K562 (cell line): ENCODE measurements around the gene CAPN5. TPM values are rescaled to one million over a fixed set of nuclear protein-coding genes. Genes with fewer than 3 reads are reported as not detected.

Experiments
- ATAC-seq: fragments of 200-7000 bp; cut with Tn5 transposase; 3 replicates; pipeline ENCODE4 v1.9.1; 2020; ENCODE audit warnings: moderate library complexity
- BruUV-seq: library from RNA; stranded (reverse); fragments of 400-500 nt; replicated peaks from 2 replicates; lab custom pipeline; 2021; lab: Mats Ljungman, UMichigan
- CTCF ChIA-PET: fragments of 300-600 bp; formaldehyde crosslinking; extraction: SDS; loops from one replicate; lab custom pipeline; 2021; ENCODE audit warnings: low intra/inter-chr PET ratio; lab: Yijun Ruan, JAX
- POLR2A ChIA-PET: fragments of 300-600, 350-650 bp; sonication (Branson Sonifier 250); formaldehyde crosslinking; extraction: SDS; loops from one replicate; lab custom pipeline; 2021; ENCODE audit warnings: antibody characterized with exemption, inconsistent platforms; lab: Yijun Ruan, JAX
- DNase-seq, 4 experiments: peaks; one replicate each; pipeline versions ENCODE4 v3.0.0 to v3.0.0-alpha.2; 2011 to 2018; ENCODE audit warnings: low spot score in 3 of 4, mixed read lengths in 3 of 4; ENCODE audit errors: extremely low read depth in 1 of 4
- FAIRE-seq: peaks from 2 replicates; lab custom pipeline; 2011; peaks lifted over from hg19 to GRCh38; lab: Jason Lieb, UNC
- H2AFZ ChIP-seq: 2 replicates; pipeline ENCODE4 v1.6.0; 2011; ENCODE audit warnings: low read depth, low read length, control low read depth, inconsistent platforms
- H3K27ac ChIP-seq: fragments of 200-600 bp; 3 replicates; pipeline ENCODE4 v1.8.0; 2011; ENCODE audit warnings: low read depth, mild to moderate bottlenecking, control low read depth, inconsistent platforms, low read length, moderate library complexity, mixed read lengths; ENCODE audit errors: extremely low read depth
- H3K27me3 ChIP-seq, 2 experiments: fragments of 300-600 bp in 1 of 2; 2 replicates in 1 of 2; 3 replicates in 1 of 2; pipeline versions ENCODE4 v1.6.0 to v1.8.0; 2011; ENCODE audit warnings: inconsistent platforms in 2 of 2, low read length in 2 of 2, mild to moderate bottlenecking in 1 of 2, mixed read lengths in 1 of 2, moderate library complexity in 1 of 2; ENCODE audit not compliant: control insufficient read depth in 2 of 2, insufficient read depth in 2 of 2
- H3K36me3 ChIP-seq: fragments of 300-600 bp; 3 replicates; pipeline ENCODE4 v1.8.0; 2011; ENCODE audit warnings: mild to moderate bottlenecking, low read length, inconsistent platforms; ENCODE audit not compliant: control insufficient read depth, insufficient read depth
- H3K4me1 ChIP-seq, 2 experiments: fragments of 200-600 bp in 1 of 2; replicated peaks in 1 of 2; 2 replicates in 1 of 2; 3 replicates in 1 of 2; pipeline versions ENCODE4 v1.5.1 to v1.8.0; 2011; ENCODE audit warnings: inconsistent platforms in 2 of 2, low read length in 2 of 2, mild to moderate bottlenecking in 1 of 2, mixed read lengths in 1 of 2, moderate library complexity in 1 of 2; ENCODE audit not compliant: control insufficient read depth in 2 of 2, insufficient read depth in 2 of 2
- H3K4me2 ChIP-seq: 2 replicates; pipeline ENCODE4 v1.6.1; 2011; ENCODE audit warnings: low read length, control low read depth, inconsistent platforms, mixed read lengths; ENCODE audit not compliant: insufficient read depth
- H3K4me3 ChIP-seq: fragments of 200-600 bp; sonication (generic), shearing (Covaris generic); 2 replicates; pipeline ENCODE4 v1.5.1; 2016; ENCODE audit warnings: control low read depth, inconsistent platforms
- H3K79me2 ChIP-seq: fragments of 200-600 bp; 3 replicates; pipeline ENCODE4 v1.8.0; 2011; ENCODE audit warnings: low read length, inconsistent platforms; ENCODE audit not compliant: control insufficient read depth, insufficient read depth
- H3K9ac ChIP-seq, 2 experiments: 2 replicates each; pipeline versions ENCODE4 v1.6.0 to v1.6.1; 2011; ENCODE audit warnings: low read depth in 2 of 2, low read length in 2 of 2, control low read depth in 1 of 2, inconsistent platforms in 1 of 2, mild to moderate bottlenecking in 1 of 2, mixed read lengths in 1 of 2; ENCODE audit not compliant: insufficient read depth in 1 of 2
- H3K9me1 ChIP-seq: one replicate; pipeline ENCODE4 v1.6.0; 2011; ENCODE audit warnings: inconsistent platforms, mild to moderate bottlenecking, low read length, moderate library complexity; ENCODE audit not compliant: control insufficient read depth, insufficient read depth
- H3K9me3 ChIP-seq: replicated peaks from 2 replicates; pipeline ENCODE4 v1.5.1; 2011; ENCODE audit warnings: low read depth, low read length, inconsistent platforms; ENCODE audit not compliant: control insufficient read depth, insufficient read depth
- H4K20me1 ChIP-seq: replicated peaks from 2 replicates; pipeline ENCODE4 v1.6.1; 2011; ENCODE audit warnings: low read length, inconsistent platforms, mixed read lengths; ENCODE audit not compliant: control insufficient read depth, insufficient read depth
- HDAC2 ChIP-seq: fragments of 450-650 bp; IDR thresholded peaks from 2 replicates; pipeline ENCODE4 v1.6.1; 2016; ENCODE audit warnings: mild to moderate bottlenecking
- RBM22 ChIP-seq: fragments of 200-400 bp; formaldehyde crosslinking; IDR thresholded peaks from 2 replicates; pipeline ENCODE4 v1.6.1; 2018; ENCODE audit warnings: low read length, low read depth; ENCODE audit not compliant: poor library complexity, severe bottlenecking
- ZNF717 ChIP-seq: fragments of 250-450 bp; sonication (Bioruptor Pico); IDR thresholded peaks from 2 replicates; pipeline ENCODE4 v1.5.0; 2021
- WGBS: fragments of 100-300 bp; shearing (Covaris generic); methylation state at CpG from one replicate; pipeline ENCODE4 v1.1.6; 2016; ENCODE audit warnings: low coverage, mixed read lengths; ENCODE audit not compliant: insufficient coverage; ENCODE audit errors: missing lambda C conversion rate; 5-methylcytosine and 5-hydroxymethylcytosine counted together
- in situ Hi-C: fragments of 300-500 bp; cut with MboI; formaldehyde crosslinking; loops from 4 replicates; pipeline ENCODE4 v1.15.0; 2018; ENCODE audit warnings: inconsistent platforms, mixed read lengths
- intact Hi-C: fragments of 100-400 bp; cut with micrococcal nuclease; formaldehyde crosslinking; loops from 2 replicates; pipeline ENCODE4 v1.14.2; 2022
- polyA plus RNA-seq, 8 experiments: library from polyadenylated mRNA; depleted of rRNA in 4 of 8; stranded (reverse) in 5 of 8; unstranded in 3 of 8; fragments of >200 nt; fragmentation: Nextera tagmentation in 2 of 8; fragmentation: Illumina TruSeq in 1 of 8; extraction: Ambion mirVana in 2 of 8; extraction: Trizol in 1 of 8; gene quantifications; 2 replicates each; pipeline versions ENCODE4 v1.2.1 to v1.2.3, GENCODE V29; 2011 to 2014; ENCODE audit warnings: inconsistent platforms in 1 of 8, missing spikeins in 1 of 8
- total RNA-seq, 7 experiments: library from RNA; depleted of rRNA in 6 of 7; stranded (reverse); fragments of >200 nt in 6 of 7; fragmentation: Illumina TruSeq in 2 of 7; extraction: Trizol in 2 of 7; gene quantifications; 2 replicates each; pipeline versions ENCODE4 v1.2.1 to v1.2.3, GENCODE V29; 2011 to 2021; ENCODE audit warnings: low replicate concordance in 1 of 7

Gene CAPN5
- total and polyA plus RNA-seq, 9 of the 15 experiments (the other 6 are each of a cell fraction or from before 2014, with no cell fraction given): 0.04 to 0.44 (median 0.14) TPM; not detected in 2

DNA sequence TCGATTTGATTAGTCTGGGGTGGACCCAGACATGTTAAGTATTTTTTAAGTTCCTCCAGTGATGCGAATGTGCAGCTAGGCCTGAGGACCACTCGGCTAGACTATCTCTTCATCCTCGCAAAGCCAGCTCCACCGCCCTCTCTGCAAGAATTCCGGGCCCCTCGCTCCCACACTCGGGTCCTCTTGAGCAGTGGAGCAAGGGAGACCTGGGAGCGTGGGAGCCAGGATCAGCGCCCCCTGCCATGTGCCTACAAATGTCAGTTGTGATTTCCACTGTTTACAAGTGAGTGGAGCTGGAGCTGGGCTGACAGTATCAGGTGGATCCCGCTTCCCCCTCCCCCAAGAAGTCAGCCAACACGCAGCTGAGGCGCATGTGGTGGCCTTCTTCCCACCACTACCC is 25.9 kb upstream of the CAPN5 start:
- Histone ChIP-seq H2AFZ (no peak overlapping the region), H3K4me1 (peaks cover 2 to 11% of the 10 kb centered on the region in 2 experiments; a peak in 4 of 5 replicates), H3K4me3 (no peak overlapping the region), H3K9ac (no peak overlapping the region), H3K27ac (no peak overlapping the region), H3K27me3 (no peaks in the 10 kb centered on the region; a peak in 1 of 5 replicates), H4K20me1 (no peaks in the 10 kb centered on the region), H3K79me2 (no peaks in the 10 kb centered on the region), H3K4me2 (no peak overlapping the region), H3K9me3 (0 out of 2 replicates have a peak, but pooled peaks cover 1% of the 10 kb centered on the region), H3K9me1 (no peaks in the 10 kb centered on the region), H3K36me3 (no peaks in the 10 kb centered on the region)
- intact Hi-C loops: no loop called here
- in situ Hi-C loops: loop anchor here (10.0 kb wide), 2 partner anchors 144 to 316 kb away; no protein-coding TSS in a partner anchor
- FAIRE-seq (no peak), ATAC-seq (no peak), DNase-seq (no peak)
- WGBS: 68% methylated on average over 7 of the region's 13 CpGs
- ChIA-PET POLR2A (interaction anchor here (1.1 kb wide), 1 partner anchor 55 kb away, joined by 3 read pairs; no protein-coding TSS in a partner anchor), CTCF (no interaction called here)
- TF ChIP-seq ZNF717 (CRISPR knock-in tag) (no peak), HDAC2 (no peak)
- BruUV-seq: no TSS peak

DNA sequence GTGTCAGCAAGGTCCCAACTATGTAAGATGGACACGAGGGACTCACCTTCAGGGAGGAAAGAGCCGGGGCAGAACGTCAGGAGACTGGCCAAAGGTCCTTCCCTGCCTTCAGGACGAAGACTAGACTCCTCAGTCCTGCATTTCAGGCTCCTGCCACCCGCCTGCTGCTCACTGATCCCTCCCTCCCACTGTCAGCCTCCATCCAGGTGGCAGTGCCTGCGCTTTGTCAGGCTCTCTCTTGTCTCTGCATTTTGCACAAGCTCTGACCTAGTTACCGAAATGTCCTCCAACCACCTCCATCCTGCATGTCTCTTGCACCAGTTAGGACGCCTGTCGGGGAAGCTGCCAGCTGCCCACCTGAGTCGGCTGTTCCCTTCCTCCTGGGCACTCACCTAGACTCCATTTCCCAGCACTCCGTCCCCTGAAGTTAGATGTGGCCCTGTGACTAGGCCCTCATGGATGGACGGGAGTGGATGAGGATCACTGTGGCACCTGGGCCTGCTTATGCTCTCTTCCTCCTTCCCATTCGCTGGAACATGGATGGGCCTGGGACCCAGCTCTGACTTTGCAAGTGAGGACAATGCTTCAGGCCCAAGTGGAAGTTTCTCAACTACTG is 24.6 kb upstream of the CAPN5 start:
- Histone ChIP-seq H3K27me3 (no peaks in the 10 kb centered on the region), H3K9me3 (0 out of 2 replicates have a peak, but pooled peaks cover 1% of the 10 kb centered on the region), H3K36me3 (no peaks in the 10 kb centered on the region), H3K9ac (no peak overlapping the region), H3K4me2 (no peak overlapping the region), H3K4me3 (no peak overlapping the region), H4K20me1 (no peaks in the 10 kb centered on the region), H3K9me1 (no peaks in the 10 kb centered on the region), H2AFZ (peak overlapping the region; percentile 80; the same call in 1 of the 2 replicates), H3K4me1 (peaks cover 6 to 11% of the 10 kb centered on the region in 2 experiments; a peak in 4 of 5 replicates), H3K27ac (no peak overlapping the region), H3K79me2 (no peaks in the 10 kb centered on the region)
- FAIRE-seq (no peak), DNase-seq (no peak), ATAC-seq (no peak)
- intact Hi-C loops (no loop called here), in situ Hi-C loops (loop anchor here (10.0 kb wide), 2 partner anchors 143 to 317 kb away; no protein-coding TSS in a partner anchor)
- BruUV-seq: no TSS peak
- 68% methylated on average over 13 of the region's 13 CpGs for WGBS
- TF ChIP-seq RBM22: no peak
- ChIA-PET CTCF (no interaction called here), POLR2A (interaction anchor here (0.6 kb wide), 1 partner anchor 431 kb away, joined by 3 read pairs; no protein-coding TSS in a partner anchor)
